SK-N-SH treated with all-trans-retinoic acid at 6 μM for 48 hours (cell line): ENCODE measurements around the gene ESF1.

Source experiments
- ARNTL ChIP-seq: fragments of 450-650 bp; formaldehyde crosslinking; IDR thresholded peaks from 2 replicates; pipeline ENCODE4 v1.5.0; 2020; ENCODE audit warnings: low read depth, mild to moderate bottlenecking, moderate library complexity, borderline replicate concordance
- BACH2 ChIP-seq: fragments of 250-450 bp; sonication (Bioruptor Pico); IDR thresholded peaks from 2 replicates; pipeline ENCODE4 v1.9.0; 2021; ENCODE audit warnings: mild to moderate bottlenecking, borderline replicate concordance
- CREB5 ChIP-seq: fragments of 250-450 bp; sonication (Bioruptor Pico); IDR thresholded peaks from 2 replicates; pipeline ENCODE4 v1.5.1; 2020; ENCODE audit warnings: low read depth, mild to moderate bottlenecking, moderate library complexity
- GLIS3 ChIP-seq: fragments of 250-450 bp; sonication (Bioruptor Pico); IDR thresholded peaks from 2 replicates; pipeline ENCODE4 v1.5.0; 2020; ENCODE audit warnings: mild to moderate bottlenecking, moderate library complexity
- ISL1 ChIP-seq: fragments of 250-450 bp; sonication (Bioruptor Pico); IDR thresholded peaks from 2 replicates; pipeline ENCODE4 v2.1.2; 2022; ENCODE audit warnings: mild to moderate bottlenecking, moderate library complexity
- POU6F1 ChIP-seq: fragments of 250-450 bp; sonication (Bioruptor Pico); IDR thresholded peaks from 2 replicates; pipeline ENCODE4 v1.8.0; 2021; ENCODE audit warnings: low read depth, mild to moderate bottlenecking, moderate library complexity, borderline replicate concordance
- TOX ChIP-seq: fragments of 250-450 bp; sonication (Bioruptor Pico); IDR thresholded peaks from 2 replicates; pipeline ENCODE4 v1.8.0; 2021; ENCODE audit warnings: mild to moderate bottlenecking, moderate library complexity, borderline replicate concordance
- ZFP3 ChIP-seq: fragments of 250-450 bp; sonication (Bioruptor Pico); IDR thresholded peaks from 2 replicates; pipeline ENCODE4 v1.5.0; 2020; ENCODE audit warnings: mild to moderate bottlenecking, moderate library complexity
- ZFP30 ChIP-seq: fragments of 450-650 bp; formaldehyde crosslinking; IDR thresholded peaks from 2 replicates; pipeline ENCODE4 v1.5.0; 2022; ENCODE audit warnings: mild to moderate bottlenecking, moderate library complexity

GRCh38 chr20:13824459-13824858 is 39.7 kb upstream of the ESF1 start:
- TF ChIP-seq GLIS3 (CRISPR knock-in tag) (no peak), BACH2 (no peak), ISL1 (CRISPR knock-in tag) (no peak), ZFP30 (CRISPR knock-in tag) (no peak), TOX (CRISPR knock-in tag) (no peak), POU6F1 (CRISPR knock-in tag) (no peak), ZFP3 (CRISPR knock-in tag) (no peak), ARNTL (no peak), CREB5 (CRISPR knock-in tag) (no peak)
